Left forelimb (tissue), 1 donor: ENCODE results near the gene SLC35E1.
"Not testable (repeated sequence)": the region's sequence is repeated elsewhere in the genome, so short reads cannot be mapped to it uniquely, and the experiment has no call there.

Experiments
- DNase-seq: peaks from one replicate; pipeline ENCODE4 v3.0.0-alpha.2; 2018; ENCODE audit warnings: low spot score

The SLC35E1 gene

DNA sequence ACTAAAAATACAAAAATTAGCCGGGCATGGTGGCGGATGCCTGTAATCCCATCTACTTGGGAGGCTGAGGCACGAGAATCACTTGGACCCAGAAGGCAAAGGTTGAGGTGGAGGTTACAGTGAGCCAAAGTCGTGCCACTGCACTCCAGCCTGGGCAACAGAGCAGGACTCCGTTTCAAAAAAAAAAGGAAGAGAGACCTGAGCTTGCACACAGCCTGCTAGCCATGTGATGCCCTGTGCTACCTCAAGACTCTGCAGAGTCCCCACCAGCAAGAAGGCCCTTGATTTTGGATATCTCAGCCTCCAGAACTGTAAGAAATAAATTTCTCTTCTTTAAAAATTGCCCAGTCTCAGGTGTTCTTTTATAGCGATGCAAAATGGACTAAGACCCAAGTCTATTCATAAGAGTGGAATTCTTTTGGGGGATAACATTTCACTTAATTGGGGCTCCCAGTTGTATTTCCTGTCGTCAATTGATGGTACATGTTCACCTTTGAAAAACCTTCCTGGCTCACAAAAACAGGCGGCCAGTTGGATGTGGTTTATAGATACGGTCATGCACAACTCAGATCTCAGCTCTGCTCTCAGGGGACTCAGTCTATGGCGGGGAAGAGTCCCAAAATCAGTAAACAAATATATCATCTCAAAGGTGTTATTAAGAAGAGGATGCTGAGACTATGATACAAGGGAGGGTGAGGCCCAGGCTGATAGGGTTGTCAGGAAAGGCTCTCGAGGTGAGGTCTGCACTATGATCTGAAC, 27.6 kb downstream of the SLC35E1 start:
- no peak for DNase-seq

DNA sequence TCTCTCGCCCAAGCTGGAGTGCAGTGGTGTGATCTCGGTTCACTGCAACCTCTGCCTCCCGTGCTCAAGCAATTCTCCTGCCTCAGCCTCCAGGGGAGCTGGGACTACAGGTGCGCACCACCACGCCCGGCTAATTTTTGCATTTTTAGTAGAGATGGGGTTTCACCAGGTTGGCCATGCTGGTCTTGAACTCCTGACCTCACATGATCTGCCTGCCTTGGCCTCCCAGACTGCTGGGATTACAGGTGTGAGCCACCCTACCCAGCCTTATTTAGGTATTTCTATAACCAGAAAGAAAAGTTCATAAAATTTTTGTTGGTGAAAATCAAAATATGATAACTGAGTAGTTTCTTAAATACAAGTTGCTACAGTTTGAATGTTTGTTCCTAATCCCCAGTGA, 28.5 kb downstream of the SLC35E1 start:
- DNase-seq, result not testable (repeated sequence)

DNA sequence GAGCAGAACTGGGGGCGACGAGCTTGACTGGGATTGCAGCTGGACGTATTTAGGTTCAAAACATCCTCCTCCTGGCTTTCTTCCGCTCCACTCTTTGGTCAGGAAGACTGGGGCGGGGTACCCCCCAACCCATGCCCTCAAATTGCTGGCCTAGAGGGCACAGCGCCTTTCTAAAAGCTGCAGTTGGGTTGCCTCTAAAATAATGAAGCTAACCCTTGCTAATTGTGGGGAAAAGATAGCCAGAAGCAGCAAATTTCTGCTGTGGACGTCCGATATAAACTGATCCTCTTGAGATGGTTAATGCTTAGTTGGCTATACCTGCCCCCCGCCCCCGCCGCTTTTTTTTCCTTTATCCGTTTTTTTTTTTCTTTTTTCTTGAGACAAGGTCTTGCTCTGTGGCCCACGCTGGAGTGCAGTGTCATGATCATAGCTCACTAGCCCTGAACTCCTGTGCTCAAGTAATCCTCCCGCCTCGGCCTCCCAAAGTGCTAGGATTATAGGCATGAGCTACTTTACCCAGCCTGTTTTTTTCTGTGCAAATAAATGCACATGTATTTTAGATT, 29.2 kb downstream of the SLC35E1 start:
- DNase-seq, result no peak

DNA sequence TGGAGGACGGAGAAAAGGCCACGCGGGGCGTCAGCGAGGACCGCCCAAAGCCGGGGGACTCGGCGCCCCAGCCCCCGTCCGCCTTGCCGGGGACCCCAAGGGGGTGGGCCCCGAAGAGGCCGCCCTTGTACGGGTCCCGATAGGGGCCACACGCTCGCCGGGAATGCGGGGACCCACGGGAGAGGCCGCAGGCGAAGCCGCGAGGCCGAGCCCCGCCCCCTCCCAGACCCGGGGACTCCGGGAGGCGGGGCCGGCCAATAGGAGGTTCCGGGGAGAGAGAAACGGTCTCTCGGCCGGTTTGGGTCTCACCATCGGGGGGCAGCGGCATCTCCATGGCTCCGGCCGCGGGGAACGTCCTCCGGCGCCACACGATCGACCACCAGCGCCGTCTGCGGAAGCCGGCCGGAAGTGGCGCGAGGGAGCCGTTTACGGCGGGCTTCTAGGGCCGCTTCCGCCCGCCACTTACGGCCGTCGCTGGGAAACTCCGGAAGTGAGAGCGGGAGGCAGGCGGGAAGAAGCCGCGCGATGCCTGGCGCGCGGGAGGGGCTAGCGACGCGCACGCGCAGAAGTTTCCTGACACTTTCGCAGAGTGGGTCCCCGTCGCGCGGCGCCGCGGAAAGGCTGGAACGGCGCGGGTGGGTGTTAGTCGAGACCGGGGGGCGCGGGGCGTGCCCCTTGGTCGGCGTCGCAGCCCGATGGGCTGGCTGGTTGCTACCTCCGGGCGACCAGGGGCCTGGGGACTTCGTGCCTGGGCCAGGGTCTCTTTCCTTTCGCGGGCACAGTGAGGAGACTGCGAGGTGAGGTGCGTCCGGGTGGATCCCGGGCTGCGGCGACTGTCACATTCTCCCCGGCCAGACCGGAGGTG, 29.9 kb downstream of the SLC35E1 start, which contains the start of gene CHERP:
Gene CHERP (minus strand): TSS at position 393 of the 865 bp plus-strand sequence. CDS start 59 bp downstream, at position 334.
- DNase-seq, result peak; percentile 94

DNA sequence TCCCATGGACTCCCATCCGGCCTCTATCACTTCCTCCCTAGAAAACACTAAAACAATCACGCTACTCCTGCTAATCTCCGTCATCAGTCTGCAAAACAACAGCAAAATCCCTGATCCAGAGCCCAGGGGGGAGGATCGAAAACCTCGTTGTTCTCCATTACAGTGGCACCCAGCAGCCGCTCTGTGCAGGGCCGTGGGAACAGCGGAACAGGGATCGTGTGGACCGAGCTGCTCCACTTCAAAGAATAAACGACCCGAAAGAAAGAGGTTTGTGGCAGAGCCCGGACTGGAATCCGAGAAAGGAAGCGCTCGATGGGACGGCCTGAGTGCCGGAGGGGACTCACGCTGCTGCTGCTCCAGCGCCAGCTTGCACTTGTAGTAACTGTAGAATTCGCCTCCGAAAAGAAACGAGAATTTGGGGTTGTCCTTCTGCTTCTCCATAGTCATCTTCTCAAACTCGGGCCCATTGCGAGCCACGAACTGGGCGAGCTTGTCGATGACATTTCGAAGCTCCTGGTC, 30.6 kb downstream of the SLC35E1 start:
- DNase-seq, result no peak

DNA sequence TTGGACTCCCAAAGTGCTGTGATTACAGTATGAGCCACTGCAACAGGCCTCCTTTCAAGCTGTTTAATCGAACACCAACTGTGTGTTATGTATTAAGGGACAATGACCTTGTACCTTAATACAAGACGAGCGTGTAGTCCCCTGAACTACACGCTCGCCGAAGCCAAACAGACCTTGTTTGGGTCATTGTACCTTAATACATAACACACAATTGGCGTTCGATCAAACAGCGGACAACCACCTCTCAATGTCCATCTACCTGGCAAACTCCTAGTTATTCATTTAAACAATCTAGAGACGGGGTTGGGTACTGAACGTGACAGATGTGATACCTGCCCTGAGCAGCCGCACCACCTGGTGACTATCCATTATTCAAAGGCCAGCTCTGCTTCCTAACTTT, 31.3 kb downstream of the SLC35E1 start:
- no peak for DNase-seq

DNA sequence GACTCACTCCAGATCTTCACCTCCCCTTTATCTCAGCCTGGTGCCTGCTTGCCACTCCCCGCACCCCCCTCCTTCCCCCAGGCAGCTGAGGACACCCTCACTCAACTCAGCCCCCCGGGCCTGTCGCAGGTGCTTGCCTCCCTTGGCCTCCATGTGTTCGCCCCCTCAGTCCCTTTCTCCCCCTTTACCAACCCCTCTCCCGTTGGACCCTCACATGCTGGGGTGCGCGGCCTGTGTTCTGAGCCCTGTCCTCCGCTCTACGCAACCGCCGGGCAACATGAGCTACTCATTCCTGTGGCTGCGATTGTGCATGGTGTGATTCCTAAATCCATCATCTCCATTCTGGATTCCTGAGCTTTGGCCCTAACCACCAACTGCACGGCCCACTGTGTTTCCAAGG, 35.1 kb downstream of the SLC35E1 start:
- DNase-seq, result no peak

DNA sequence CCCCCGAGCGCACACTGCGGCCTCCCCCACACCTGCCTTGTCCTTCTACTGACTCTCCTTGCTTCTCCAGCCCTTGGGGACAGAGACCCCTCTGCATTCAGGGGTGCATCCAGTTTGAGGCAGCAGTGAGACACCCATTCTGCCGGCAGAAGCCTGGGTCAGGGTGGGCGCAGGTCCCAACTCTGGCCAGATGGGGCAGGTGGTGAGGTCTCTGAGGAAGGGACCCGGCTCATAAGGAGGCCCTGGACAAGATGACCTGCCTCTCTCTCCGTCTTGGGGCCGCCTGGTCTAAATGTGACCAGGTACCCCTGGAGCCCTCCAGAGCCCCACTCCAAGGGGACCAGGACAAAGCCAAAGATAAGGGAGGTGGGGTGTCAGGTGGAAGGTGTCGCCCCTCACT, 36.1 kb downstream of the SLC35E1 start:
- DNase-seq, result no peak

DNA sequence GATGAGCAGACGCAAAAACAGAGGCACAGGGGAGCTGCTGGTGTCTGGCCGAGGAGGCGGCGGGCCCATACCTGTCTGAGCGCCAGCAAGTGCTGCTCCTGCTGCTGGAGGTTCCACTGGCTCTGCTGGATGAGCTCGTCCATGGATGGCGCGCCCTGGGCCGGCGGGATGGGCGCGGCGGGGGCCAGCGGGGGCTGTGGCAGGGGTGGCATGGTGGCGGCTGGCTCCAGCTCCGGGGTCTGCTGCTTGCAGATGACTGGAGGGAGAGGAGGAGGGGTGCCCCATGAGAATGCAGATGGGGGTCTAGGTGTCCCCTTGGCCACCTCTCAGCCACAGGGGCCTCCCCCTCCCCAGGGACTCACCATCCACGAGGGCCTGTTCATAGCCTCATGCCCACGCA, 36.8 kb downstream of the SLC35E1 start:
- no peak for DNase-seq

DNA sequence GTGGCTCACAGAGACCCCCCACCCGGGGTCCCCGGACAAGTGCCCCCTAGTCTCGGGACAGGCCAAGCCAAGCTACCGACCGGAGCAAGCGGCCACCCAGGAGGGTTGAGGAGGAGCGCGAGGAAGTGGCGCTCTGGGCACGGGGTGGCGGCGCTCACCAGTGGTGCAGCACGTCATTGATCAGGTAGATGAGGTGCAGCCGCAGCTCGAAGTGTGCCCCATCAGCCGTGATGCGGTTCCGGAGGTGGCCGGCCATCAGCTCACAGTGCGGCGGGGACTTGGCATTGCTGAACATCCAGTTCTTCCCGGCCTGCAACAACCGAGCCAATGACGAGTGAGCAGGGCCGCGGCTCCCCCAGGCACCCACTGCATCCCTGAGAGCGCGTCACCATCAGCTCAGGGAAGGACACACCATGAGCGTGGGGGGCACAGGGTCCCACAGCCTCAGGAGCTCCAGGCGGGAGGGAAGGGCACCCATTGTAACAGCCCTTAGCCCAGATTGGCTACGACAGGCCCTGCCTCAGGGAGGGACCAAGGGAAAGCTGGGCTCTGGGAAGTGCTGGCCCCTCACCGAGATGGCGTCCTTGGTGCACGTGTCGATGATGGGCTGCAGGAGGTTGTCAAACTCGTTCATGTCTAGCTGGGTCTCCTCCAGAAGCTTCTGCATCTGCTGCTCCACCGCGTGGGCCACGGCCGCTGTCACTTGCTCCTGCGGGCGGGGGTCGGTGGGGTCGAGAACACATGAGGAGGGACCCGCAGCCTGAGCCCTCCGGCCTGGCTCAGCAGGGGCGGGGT, 39.6 kb downstream of the SLC35E1 start:
- no peak for DNase-seq

DNA sequence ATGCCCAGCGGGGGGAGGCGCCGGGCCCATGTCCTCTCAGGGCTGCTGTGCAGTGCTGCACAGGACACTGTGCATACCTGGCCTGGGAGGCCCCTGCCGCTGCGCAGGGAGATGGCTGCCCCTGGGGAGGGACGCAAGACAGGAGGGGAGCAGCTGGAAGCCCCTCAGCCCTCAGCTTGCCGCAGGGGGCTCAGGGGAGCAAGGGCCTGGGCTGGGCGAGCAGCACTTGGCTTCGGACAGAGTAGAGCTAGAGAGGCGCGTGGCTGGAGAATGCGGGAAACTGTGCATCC, 40.9 kb downstream of the SLC35E1 start:
- DNase-seq, result no peak

DNA sequence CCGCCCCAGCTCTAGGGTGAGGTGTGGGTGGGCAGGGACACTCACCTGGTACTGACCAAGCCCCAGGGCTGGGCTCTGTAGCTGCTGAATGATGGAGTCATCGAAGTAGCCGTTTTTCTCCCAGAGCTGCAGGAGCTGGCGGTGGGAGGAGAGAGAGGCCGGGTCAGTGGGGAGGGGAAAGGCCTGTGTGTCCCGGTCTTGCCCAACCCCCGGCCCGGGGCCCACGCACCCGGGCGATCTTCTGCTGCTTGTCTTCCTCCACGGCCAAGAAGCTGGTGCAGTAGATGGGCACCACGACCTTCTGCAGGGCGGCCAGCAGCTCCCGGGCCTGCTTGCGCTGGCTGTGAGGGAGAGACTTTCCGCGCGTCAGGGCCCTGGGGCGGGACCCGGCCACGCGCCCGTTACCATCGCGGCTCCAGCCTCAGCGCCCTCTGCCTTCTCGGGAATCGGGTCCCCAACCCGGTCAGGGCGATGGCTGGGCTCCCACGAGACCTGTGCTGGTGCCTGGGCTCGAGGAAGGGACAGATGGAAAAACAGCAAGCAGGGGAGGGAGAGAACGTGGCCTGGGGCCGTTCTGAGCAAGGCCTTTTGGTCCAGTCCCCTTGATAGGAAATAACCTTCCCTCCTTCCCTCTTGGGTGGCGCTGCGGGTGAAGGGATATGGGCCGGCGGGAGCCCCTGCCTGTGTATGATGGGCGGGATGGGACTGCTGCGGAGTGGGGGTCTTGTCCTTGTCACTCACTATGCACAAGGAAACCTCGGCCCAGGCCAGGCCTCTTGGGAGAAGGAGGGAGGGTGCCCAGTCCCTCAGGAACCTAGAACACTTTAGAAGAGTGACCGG, 41.5 kb downstream of the SLC35E1 start:
- no peak for DNase-seq

DNA sequence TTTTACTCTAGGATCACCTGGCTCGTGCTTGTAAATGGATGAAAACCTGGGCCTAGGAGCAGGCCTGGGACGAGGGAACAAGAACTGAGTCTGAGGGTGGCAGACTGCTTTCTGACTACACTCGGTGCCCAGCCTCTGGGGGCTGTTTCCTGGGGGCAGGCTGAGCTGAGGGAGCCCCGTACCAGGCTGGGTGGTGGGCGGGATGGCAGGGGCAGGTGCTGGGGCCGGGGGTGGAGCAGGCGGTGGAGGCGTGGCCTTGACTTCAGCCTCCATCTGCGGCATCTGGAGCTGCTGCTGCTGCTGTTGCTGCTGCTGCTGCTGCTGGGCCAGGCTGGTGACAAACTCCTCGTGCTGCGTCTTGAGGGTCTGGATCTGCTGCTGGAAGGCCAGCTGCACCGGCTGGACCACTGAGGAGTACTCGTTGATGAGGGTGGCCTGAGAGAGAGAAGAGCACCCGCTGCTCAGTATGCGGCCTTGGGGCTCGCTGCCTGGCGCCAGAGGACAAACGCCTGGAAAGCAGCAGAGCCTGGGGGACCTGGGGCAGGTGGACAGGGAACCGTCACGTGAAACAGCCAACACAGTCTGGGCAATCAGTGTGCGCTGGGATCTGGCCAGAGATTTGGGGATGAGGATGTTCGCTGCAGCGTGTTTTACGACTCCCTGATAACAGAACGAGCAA, 42.6 kb downstream of the SLC35E1 start:
- DNase-seq, result no peak

DNA sequence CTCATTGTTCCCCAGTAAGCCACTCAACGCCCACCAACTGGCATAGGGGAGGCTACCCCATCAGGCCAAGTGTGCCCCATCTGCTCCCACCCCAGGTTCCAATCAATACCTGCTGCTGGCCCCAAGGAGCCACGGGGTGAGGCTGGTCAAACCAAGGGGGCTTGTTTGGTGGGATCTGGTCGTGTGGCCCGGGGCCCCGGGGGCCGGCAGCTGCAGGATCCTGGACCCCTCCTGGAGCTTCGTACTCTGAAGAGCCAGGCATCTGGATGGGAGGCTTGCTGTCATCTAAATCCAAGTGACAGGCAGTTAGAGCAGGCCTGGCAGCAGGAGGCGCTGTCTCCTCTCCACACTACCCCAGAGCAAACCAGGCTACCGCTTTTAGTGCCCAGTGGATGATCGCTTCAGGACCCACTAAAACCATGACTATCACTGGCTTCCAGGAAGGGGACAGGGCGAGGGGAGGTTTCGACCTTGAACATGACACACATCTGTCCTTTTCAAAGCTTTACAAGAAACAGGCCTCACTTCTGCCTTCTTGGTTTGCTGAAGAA, 44.2 kb downstream of the SLC35E1 start:
- DNase-seq, result no peak

DNA sequence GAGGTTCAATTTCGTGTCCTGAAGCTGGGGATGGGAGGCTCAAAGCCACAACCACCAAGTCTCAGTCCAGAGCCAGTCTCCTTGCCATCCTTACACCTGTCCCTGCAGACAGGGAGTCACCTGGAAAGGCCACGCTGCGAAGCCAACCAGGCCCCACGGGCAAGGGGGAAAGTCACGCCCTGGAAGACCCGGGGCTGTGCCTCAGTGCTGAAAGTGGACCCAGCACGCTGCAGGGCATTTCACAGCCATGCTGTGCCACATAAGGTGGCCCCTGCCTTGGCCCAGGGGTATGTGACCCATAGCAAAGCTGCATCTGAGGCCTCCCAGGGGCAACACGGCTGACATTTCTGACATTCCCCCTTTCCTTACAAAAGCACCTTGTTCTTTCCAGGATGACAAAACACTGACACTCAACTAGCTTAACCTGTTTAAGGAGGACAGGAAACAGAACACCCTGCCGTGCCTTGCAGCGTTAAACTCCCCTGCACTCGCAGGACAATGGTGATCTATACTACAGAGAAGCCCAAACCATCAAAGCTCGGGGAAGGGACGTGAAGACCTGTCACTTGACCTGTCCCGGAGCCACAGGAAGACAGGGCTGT, 44.8 kb downstream of the SLC35E1 start:
- DNase-seq, result no peak

DNA sequence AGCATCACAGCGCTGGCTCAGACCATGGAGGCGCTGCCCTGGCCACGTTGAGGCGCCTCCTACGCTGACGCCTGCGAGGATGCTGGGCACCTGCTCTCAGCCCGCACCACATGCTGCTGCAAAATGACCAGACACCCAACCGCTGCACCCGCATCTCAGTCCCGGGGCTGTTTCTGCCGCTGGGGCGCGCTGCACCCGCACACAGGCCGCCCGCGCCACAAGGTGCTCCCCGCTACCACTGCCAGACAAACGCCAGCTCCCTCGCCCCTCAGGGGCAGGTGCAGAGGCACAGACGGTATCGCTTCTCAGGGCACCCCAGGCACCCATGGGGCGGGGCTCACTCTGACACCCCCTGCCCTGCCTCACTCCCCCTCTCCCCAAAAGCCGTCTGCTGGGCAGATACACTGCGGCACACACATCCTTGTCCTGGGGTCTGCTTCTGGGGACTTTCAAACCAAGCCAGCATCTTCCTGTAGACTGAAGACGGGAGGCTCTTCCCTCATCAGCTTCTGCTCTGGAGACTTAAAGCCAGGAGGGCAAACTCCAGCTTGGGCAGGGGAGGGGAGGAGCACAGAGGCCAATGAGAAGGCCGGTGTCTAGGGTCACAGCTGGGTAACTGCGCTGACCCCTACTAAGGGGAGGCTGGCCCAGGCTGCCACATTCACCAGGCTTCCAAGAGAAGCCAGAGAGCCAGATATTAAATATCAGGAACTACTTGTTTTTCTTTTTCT, 46.3 kb downstream of the SLC35E1 start:
- DNase-seq, result no peak

DNA sequence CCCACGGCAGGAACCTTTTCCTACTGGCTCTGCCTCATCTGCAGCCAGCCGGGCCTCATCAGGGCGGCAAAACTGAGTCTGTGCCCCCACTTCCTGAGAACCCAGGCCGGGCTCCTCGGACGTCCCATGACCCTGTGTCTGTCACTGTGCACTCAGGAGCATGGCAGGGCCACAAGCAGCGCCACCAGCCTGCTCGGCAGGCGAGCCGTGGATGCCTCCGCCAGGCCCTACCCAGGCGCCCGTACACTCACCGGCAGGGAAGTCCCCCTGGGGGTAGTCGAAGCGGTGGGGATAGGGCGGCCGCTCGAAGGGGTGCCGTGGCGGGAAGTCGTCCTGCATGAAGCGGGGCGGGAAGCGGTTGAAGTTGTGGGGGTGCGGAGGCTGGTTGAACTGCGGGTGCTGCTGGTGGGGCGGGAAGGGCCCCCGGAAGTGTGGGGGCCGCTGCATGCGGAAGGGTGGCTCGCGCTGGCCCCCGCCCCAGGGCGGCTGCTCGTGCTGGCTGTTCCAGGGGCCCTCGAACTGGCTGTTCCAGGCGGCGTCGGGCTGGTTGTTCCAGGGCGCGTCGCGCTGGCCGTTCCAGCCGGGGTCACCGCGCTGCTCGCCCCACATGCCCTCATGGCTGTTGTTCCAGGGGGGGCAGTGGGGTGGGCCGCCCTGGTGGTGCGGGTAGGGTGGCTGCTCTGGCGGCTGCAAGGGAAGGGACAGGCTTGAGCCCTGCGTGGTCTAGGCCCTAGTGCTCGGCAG, 47.1 kb downstream of the SLC35E1 start:
- no peak for DNase-seq
